ENCODE measurements around the gene PRKCH. TPM values are rescaled to one million over a fixed set of nuclear protein-coding genes. Genes with fewer than 3 reads are reported as not detected.

The PRKCH gene
- total RNA-seq, 2 experiments from 2014 or later: 0.85 to 2.3 TPM

GRCh38 chr14:61545726-61546455 is 224.5 kb downstream of the PRKCH start:
- intact Hi-C loops (cut with micrococcal nuclease; ENCODE audit: unreplicated experiment): no loop called here
- H3K4me3 ChIP-seq (ENCODE audit: low read depth, low read length, poor library complexity, severe bottlenecking): no peak overlapping the region
- POLR2A ChIA-PET: interaction anchor here (0.5 to 1.7 kb wide), 7 partner anchors 8 to 68 kb away, joined by 3 to 10 read pairs (median 6); no protein-coding TSS in a partner anchor
- H2AFZ ChIP-seq (ENCODE audit: low read length): no peak overlapping the region
- peaks cover 9% of the 10 kb centered on the region for H3K4me1 ChIP-seq (ENCODE audit: insufficient read depth, low read length, poor library complexity, severe bottlenecking)
- TF ChIP-seq, protein P1, sequence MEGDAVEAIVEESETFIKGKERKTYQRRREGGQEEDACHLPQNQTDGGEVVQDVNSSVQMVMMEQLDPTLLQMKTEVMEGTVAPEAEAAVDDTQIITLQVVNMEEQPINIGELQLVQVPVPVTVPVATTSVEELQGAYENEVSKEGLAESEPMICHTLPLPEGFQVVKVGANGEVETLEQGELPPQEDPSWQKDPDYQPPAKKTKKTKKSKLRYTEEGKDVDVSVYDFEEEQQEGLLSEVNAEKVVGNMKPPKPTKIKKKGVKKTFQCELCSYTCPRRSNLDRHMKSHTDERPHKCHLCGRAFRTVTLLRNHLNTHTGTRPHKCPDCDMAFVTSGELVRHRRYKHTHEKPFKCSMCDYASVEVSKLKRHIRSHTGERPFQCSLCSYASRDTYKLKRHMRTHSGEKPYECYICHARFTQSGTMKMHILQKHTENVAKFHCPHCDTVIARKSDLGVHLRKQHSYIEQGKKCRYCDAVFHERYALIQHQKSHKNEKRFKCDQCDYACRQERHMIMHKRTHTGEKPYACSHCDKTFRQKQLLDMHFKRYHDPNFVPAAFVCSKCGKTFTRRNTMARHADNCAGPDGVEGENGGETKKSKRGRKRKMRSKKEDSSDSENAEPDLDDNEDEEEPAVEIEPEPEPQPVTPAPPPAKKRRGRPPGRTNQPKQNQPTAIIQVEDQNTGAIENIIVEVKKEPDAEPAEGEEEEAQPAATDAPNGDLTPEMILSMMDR (conservative IDR thresholded peaks at IDR 0.05; ENCODE audit: low read length): no peak
- no peaks in the 10 kb centered on the region for H3K9me3 ChIP-seq (ENCODE audit: low read length)
- H3K36me3 ChIP-seq (ENCODE audit: insufficient read depth, low read length): no peaks in the 10 kb centered on the region
- no peak for DNase-seq (ENCODE audit: low spot score)
- no peak overlapping the region for H3K4me2 ChIP-seq (ENCODE audit: low read length)
- H3K79me2 ChIP-seq (ENCODE audit: insufficient read depth, low read depth, low read length): no peaks in the 10 kb centered on the region
- no peaks in the 10 kb centered on the region for H4K20me1 ChIP-seq (ENCODE audit: insufficient read depth, low read length)
- BruUV-seq (replicated peaks): no TSS peak
- H3K27ac ChIP-seq (ENCODE audit: low read depth, low read length, poor library complexity, severe bottlenecking): no peak overlapping the region
- CTCF ChIA-PET (ENCODE audit: unreplicated experiment): interaction anchor here (0.9 kb wide), 1 partner anchor 10 kb away, joined by 7 read pairs; no protein-coding TSS in a partner anchor
- no peaks in the 10 kb centered on the region for H3K9me2 ChIP-seq (ENCODE audit: insufficient read depth, low read length)

GRCh38 chr14:61547186-61548069 is 226.0 kb downstream of the PRKCH start:
- ChIA-PET CTCF (ENCODE audit: unreplicated experiment) (interaction anchor here (0.6 to 0.9 kb wide), 2 partner anchors 12 to 44 kb away, joined by 3 to 7 read pairs; no protein-coding TSS in a partner anchor), POLR2A (interaction anchor here (0.7 to 1.5 kb wide), 10 partner anchors 10 to 254 kb away, joined by 3 to 10 read pairs (median 3); no protein-coding TSS in a partner anchor)
- DNase-seq (ENCODE audit: low spot score): no peak
- Histone ChIP-seq H3K36me3 (ENCODE audit: insufficient read depth, low read length) (no peaks in the 10 kb centered on the region), H3K4me1 (ENCODE audit: insufficient read depth, low read length, poor library complexity, severe bottlenecking) (peaks cover 24% of the 10 kb centered on the region), H2AFZ (ENCODE audit: low read length) (no peak overlapping the region), H3K9me2 (ENCODE audit: insufficient read depth, low read length) (no peaks in the 10 kb centered on the region), H3K4me3 (ENCODE audit: low read depth, low read length, poor library complexity, severe bottlenecking) (no peak overlapping the region), H3K4me2 (ENCODE audit: low read length) (no peak overlapping the region), H4K20me1 (ENCODE audit: insufficient read depth, low read length) (no peaks in the 10 kb centered on the region), H3K9me3 (ENCODE audit: low read length) (no peaks in the 10 kb centered on the region), H3K79me2 (ENCODE audit: insufficient read depth, low read depth, low read length) (no peaks in the 10 kb centered on the region), H3K27ac (ENCODE audit: low read depth, low read length, poor library complexity, severe bottlenecking) (no peak overlapping the region)
- intact Hi-C loops (cut with micrococcal nuclease; ENCODE audit: unreplicated experiment): no loop called here
- BruUV-seq (replicated peaks): no TSS peak
- TF ChIP-seq, protein P1 (conservative IDR thresholded peaks at IDR 0.05; ENCODE audit: low read length): no peak
- TF ChIP-seq EZH2phosphoT487 (IDR thresholded peaks at IDR 0.05; ENCODE audit: borderline replicate concordance, low read depth, low read length): no peak
